ENCODE data around the gene BCAP31. TPM values are rescaled to one million over a fixed set of nuclear protein-coding genes. Genes with fewer than 3 reads are reported as not detected.

Gene BCAP31
- total RNA-seq, 1 donor: 111 TPM

DNA sequence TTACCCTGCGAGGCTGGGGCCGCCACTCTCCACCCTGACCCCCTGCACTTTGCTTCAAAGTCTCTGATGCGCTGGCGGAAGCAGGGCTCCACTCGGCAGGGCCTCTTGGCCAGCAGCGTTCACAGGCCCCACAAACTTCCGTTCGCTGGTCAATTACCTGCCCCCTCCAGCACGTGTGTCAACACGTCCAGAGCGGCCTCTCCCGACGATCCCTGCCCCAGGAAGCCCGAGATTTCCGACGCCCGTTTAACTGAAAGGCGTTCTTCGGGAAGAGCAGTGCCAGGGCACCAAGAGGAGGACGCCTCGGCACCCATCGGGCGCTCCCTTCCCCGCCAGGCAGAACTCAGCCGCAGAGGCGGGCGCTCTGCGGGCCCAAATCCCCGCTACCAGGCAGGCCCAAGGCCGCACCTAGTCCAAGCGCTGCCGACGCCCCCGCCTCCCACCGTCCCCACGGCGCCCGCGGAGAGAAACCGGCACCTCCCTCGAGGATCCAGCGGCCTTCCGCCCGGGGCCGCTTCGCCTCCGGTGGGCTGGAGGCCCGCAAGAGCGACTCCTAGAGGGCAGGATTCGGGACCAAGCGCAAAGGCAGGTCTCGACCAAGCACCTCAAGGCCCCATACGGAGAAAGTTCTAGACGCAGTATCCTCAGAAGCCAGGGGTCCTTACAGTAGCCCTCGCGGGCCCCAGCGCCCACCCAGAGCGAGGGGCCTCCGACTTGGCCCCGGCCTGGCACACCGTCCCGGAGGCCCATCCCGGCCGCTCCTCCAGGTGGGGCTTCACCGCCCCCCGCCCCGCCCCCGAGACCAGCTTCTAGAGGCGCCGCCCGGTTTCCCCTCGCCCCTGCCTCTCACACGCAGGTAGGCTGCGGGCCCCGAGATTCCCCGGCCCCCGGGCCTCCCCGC is 586 bp downstream of the BCAP31 start:
- TF ChIP-seq, protein P1, sequence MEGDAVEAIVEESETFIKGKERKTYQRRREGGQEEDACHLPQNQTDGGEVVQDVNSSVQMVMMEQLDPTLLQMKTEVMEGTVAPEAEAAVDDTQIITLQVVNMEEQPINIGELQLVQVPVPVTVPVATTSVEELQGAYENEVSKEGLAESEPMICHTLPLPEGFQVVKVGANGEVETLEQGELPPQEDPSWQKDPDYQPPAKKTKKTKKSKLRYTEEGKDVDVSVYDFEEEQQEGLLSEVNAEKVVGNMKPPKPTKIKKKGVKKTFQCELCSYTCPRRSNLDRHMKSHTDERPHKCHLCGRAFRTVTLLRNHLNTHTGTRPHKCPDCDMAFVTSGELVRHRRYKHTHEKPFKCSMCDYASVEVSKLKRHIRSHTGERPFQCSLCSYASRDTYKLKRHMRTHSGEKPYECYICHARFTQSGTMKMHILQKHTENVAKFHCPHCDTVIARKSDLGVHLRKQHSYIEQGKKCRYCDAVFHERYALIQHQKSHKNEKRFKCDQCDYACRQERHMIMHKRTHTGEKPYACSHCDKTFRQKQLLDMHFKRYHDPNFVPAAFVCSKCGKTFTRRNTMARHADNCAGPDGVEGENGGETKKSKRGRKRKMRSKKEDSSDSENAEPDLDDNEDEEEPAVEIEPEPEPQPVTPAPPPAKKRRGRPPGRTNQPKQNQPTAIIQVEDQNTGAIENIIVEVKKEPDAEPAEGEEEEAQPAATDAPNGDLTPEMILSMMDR (IDR thresholded peaks at IDR 0.05; ENCODE audit: insufficient read depth, low read length): peak; percentile 46
- peak; percentile 32 for DNase-seq (ENCODE audit: low read depth)
- peak overlapping the region; percentile 72 for H3K4me3 ChIP-seq (ENCODE audit: low read depth, low read length)

DNA sequence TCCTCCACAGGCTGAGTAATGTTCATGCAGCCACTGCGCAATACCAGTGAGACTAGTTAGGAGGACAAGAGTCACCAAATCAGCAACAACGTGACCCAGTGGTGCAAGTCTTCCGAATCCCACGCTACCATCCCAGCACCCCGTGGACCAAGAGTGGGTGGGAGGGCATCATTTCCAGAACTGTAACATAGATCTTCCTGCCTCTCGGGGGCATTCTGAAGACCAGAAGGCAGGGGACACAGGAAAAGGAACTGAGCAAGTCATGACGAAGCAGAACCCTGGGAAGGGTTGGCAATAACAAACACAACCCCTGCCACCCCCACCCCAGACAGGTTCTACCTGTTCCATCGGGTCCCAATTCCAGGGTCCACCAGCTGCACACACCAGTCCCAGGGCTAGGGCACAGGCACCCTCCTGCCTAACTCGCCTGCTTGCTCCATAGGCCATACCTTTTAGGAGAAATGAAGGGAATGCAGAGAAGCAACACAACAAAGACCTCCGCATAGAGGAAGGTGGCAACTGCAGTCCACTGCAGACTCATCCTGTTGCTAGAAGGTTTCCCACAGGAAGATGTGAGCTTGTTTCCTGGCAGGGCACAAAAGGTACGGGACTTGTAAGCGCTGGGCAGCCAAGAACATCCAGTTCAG is 1.4 kb downstream of the BCAP31 start:
- DNase-seq (ENCODE audit: low read depth): no peak
- peak overlapping the region; percentile 72 for H3K4me3 ChIP-seq (ENCODE audit: low read depth, low read length)
- TF ChIP-seq, protein P1 (IDR thresholded peaks at IDR 0.05; ENCODE audit: insufficient read depth, low read length): no peak

DNA sequence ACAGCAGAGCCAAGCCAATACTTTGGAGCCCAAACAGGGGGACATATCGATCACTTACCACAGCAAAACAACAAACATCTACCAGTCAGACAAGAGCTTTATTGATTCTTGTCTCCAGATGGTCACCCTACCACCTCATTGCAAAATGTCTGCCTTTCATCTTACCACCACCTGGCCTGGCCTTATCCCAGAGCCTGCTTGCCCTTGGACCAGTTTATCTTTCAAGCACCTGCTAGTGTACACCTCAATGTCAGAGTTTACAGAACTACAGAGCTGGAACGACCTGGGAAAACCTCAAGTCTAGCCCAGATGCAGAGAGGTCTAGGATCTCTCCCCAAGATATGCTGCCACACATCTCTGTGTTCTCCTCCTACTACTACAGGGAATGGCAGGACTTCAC is 4.5 kb downstream of the BCAP31 start:
- TF ChIP-seq, protein P1 (IDR thresholded peaks at IDR 0.05; ENCODE audit: insufficient read depth, low read length): no peak
- DNase-seq (ENCODE audit: low read depth): no peak
- H3K4me3 ChIP-seq (ENCODE audit: low read depth, low read length): no peak overlapping the region

DNA sequence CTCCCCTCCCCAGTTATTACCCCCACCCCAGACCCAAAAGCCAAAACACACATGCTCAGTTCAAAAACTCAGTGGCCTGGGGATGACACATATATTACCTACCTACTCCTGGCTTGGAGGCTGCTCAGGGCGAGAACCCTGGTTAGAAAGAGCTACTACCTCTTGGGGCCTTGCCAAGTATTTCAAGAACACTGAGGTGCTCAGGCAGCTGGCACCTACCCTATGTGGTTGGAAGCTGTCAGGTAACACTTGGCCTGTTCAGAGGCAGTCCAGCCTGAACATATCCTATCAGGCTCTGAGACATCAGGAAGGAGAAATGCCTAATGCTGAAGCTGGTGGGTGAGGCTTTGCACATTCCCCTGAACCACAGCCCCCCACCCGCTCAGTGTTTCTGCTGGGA is 4.9 kb downstream of the BCAP31 start:
- TF ChIP-seq, protein P1 (IDR thresholded peaks at IDR 0.05; ENCODE audit: insufficient read depth, low read length): no peak

DNA sequence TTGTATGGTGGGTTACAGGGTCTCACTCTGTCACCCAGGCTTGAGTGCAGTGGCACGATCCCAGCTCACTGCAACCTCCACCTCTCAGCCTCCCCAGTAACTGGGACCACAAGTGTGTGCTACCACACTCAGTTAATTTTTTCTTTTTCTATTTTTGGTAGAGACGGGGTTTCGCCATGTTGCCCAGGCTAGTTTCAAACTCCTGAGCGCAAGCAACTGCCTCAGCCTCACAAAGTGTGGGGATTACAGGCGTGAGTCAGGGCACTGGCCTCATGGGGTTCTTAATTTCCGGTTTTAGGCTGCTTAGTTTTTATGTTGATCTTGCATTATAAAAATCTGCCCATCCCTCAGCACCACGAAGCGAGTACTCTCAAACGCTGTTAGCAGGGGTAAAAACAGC is 6.7 kb downstream of the BCAP31 start:
- no peak overlapping the region for H3K4me3 ChIP-seq (ENCODE audit: low read depth, low read length)
- TF ChIP-seq, protein P1 (IDR thresholded peaks at IDR 0.05; ENCODE audit: insufficient read depth, low read length): no peak
- DNase-seq (ENCODE audit: low read depth): no peak

More for the DNA sequence above, 4.9 kb downstream of the BCAP31 start:
- no peak for DNase-seq (ENCODE audit: low read depth)
- no peak overlapping the region for H3K4me3 ChIP-seq (ENCODE audit: low read depth, low read length)

DNA sequence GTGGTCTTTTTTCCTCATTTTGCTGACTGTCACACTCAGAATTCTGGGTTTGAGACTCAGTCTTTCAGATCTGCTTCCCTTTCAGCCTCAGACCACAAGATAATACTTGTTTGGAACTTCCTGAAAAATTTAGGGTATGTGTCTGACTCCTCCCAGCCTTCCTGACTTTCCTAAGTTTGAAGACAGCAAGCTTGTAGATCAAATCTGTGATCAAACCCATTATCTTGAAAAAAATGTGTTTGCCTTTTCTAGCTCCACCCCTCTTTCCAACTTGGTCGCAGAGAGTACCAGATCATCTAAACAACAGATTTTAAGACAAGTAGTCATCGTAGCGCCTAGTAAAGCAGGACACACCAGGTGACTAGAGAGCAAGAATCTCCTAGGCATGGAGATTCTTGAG is 9.9 kb downstream of the BCAP31 start:
- no peak for DNase-seq (ENCODE audit: low read depth)
- TF ChIP-seq, protein P1 (IDR thresholded peaks at IDR 0.05; ENCODE audit: insufficient read depth, low read length): no peak
- no peak overlapping the region for H3K4me3 ChIP-seq (ENCODE audit: low read depth, low read length)
